ENCODE results near the gene CHST2.

The CHST2 gene

DNA sequence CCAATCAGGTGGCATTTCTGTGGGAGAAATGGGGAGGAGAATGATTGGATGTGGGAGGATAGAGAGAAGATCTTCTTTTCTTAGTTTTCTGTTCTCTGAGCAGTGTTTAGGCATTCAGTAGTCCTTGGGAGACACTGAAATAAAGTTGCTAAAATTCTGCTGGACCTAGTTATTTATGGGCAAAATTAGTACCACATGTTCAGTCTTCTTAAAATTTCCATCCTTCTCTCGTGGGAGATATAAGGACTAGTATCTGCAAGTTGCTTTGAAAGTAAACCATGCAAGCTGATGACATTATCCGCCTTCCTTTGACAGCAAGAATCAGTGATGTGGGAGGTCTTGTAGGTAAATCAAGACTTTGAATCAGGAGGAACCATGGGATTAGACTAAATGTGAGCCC is 19.9 kb upstream of the CHST2 start:
- DNase-seq: no peak

DNA sequence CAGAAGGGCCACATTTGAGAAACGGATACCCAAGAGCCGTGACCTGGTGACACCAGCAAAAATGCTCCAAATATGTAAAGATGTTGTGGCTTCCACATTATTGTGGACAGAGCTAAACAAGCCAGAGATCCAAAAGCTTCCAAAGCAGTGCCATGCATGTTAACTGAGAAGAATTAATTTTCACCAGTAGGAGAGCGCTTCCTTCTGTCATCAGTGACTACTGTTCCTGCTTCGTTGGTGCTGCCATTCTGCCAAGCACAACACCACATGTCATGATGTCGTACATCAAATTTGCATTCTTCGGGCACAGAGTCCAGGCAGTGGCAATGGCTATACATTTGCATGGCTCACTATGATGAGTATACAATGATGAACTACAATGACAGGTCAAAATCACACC is 19.1 kb upstream of the CHST2 start:
- DNase-seq: no peak

DNA sequence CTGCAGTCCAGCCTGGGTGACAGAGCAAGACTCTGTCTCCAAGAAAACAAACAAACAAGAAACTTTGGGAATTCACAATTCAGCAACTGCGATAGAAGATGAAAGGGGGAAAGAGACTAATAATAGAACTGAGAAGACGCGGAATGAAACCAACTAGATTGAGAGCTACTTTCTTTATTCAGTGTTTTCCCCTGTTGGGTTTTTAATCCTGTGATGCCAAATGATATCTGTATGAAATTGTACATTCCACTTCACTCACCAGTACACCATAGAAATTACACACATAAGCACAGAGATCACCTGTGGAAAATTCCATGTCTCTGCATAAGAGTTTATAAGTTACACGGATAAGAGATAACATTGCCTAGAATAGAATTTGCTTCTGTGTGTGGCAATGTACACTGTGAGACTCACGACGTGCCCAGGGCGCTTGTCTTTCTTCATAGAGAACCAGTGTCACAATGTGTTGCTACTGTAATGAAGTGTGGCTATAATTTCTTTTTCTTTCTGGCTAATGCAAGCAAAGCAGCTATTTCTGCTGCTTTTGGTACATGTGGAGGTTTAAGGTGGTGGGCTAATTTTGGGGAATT is 17.7 kb upstream of the CHST2 start:
- no peak for DNase-seq

DNA sequence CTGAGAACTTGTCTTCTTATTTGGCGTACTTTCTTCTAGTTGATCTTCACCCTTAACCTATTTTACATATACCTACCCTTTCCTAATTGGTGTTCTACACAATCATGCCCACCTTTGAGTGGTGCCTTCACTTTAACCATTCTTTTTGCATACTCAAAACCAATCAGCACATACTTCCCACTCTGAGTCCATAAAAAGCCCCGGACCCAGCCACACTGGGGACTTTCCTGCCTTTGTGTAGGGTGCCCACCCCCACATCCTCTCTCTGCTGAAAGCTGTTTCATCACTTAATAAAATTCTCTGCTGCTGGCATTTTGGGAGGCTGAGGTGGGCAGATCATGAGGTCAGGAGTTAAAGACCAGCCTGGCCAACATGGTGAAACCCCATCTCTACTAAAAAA is 15.9 kb upstream of the CHST2 start:
- no peak for DNase-seq

DNA sequence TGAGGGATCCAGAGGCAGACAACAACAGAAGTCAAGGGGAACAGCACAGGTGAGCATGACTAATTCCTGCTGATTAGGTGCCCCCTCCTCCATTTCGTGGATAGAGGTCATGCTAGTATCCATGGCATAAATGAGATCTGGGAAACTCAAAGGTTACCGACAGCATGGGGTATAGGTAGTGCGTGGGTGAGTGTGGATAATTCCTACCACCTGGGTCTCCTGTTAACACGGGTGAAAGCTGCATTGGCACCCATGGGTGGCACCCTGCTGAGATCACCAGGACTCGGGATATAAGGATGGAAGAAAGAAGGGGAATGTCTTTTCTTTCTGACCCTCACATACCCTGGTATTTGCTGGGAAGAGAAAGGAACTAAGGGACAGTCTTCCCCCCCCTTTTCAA is 14.4 kb upstream of the CHST2 start:
- no peak for DNase-seq

DNA sequence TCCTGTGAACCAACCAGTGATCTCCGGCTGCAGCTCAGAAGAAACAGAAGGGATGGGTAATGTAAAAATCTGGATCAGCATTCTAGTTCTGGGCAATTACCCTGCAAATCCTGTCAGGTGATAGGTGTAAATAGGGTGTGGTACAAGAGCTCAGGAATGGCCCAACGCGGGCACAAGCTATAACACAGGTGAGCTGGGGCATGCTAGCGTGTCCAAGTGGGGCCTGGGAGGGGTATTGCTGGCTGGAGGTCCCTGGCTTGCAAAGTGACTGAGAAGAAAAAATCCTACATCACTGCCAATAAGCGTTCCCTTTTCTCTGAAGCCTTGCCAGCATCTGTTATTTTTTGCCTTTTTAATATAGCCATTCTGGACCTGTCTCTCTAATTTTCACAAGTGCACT is 9.7 kb upstream of the CHST2 start:
- DNase-seq: no peak

DNA sequence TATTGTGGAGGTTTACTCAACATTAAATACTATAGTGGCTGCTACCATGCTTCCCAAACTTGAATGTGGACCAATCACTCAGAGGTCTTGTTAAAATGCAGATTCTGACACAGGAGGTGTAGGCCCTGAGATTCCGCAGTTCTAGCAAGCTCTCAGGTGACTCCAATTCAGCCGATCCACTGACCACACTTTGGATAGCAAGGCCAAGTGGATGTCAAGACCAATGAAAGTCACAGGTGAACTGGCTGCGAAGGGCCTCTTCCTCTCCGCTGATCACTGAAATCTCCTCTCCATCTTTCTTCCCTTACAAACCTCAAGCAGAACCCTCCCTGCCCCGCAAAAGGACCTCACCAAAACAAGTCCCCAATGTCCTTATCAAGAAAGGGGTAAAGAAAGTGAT is 9.2 kb upstream of the CHST2 start:
- no peak for DNase-seq

DNA sequence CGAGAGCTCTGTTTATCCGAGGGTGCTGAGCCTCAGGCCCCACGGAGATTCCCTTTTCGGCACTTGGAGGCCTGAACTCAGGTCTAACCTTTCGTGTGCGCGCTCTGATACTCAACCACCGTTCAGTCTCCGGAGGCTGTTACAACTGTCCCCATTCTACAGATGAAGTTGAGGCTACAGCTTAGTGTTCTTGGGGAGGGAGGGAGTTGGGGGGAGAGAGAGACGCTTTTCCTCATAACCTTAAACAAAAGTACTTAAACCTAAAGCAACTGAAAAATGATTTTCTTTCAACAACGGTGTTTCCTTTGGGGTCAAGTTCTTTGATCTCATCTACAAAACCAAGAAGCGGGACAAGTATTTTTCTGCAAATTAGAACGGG is 952 bp upstream of the CHST2 start:
- DNase-seq: no peak

DNA sequence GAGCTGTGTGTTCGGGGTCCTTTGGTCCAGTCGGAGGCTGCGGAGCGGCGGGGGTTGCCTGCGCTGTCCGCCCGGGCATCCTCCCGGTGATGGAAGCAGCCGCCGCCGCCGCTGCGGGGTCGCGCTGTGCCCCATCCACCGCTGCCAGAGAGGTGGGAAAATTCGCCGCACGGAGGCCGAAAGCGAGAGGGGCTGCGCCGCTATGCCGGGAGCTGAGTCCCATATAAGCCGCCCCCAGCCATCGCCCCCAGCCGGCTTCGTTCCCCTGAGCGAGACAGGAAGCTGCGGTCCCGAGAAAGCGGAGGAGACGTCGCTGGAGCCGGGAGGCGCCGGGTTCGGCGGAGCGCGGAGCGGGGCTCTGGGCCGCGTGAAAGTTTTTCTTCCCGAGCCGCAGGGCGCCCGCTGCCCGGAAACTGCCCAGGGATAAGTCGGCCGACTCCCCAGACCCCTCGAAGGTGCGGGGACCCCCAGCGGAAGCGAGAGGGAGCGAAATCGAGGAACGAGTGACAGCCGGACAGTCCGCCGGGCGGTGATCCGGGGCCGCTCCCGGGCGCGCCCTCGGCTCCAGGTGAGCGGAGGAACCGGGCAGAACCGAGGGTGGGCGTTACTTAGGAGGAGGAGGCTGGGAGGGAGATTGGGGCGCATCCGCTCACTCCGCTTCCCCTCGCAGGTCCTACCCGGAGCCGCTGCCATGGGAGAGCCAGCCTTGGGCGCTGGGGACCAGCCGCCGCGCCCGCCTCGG is 574 bp downstream of the CHST2 start:
- peak; percentile 10 for DNase-seq

DNA sequence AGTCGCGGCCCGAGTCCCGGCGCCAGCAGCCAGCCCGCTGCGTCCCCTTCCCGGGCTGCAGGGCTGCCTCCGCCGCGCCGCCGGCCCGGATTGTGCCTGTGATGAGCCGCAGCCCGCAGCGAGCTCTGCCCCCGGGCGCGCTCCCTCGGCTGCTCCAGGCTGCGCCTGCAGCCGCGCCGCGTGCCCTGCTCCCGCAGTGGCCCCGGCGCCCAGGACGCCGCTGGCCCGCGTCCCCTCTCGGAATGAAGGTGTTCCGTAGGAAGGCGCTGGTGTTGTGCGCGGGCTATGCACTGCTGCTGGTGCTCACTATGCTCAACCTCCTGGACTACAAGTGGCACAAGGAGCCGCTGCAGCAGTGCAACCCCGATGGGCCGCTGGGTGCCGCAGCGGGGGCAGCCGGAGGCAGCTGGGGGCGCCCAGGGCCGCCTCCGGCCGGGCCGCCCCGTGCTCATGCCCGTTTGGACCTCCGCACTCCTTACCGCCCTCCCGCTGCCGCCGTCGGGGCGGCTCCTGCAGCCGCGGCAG is 1.2 kb downstream of the CHST2 start:
- DNase-seq: peak; percentile 19

DNA sequence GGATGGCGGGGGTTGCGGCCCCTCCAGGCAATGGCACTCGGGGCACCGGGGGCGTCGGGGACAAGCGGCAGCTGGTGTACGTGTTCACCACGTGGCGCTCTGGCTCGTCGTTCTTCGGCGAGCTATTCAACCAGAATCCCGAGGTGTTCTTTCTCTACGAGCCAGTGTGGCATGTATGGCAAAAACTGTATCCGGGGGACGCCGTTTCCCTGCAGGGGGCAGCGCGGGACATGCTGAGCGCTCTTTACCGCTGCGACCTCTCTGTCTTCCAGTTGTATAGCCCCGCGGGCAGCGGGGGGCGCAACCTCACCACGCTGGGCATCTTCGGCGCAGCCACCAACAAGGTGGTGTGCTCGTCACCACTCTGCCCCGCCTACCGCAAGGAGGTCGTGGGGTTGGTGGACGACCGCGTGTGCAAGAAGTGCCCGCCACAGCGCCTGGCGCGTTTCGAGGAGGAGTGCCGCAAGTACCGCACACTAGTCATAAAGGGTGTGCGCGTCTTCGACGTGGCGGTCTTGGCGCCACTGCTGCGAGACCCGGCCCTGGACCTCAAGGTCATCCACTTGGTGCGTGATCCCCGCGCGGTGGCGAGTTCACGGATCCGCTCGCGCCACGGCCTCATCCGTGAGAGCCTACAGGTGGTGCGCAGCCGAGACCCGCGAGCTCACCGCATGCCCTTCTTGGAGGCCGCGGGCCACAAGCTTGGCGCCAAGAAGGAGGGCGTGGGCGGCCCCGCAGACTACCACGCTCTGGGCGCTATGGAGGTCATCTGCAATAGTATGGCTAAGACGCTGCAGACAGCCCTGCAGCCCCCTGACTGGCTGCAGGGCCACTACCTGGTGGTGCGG is 1.9 kb downstream of the CHST2 start:
- peak; percentile 68 for DNase-seq

DNA sequence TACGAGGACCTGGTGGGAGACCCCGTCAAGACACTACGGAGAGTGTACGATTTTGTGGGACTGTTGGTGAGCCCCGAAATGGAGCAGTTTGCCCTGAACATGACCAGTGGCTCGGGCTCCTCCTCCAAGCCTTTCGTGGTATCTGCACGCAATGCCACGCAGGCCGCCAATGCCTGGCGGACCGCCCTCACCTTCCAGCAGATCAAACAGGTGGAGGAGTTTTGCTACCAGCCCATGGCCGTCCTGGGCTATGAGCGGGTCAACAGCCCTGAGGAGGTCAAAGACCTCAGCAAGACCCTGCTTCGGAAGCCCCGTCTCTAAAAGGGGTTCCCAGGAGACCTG is 2.5 kb downstream of the CHST2 start:
- no peak for DNase-seq

DNA sequence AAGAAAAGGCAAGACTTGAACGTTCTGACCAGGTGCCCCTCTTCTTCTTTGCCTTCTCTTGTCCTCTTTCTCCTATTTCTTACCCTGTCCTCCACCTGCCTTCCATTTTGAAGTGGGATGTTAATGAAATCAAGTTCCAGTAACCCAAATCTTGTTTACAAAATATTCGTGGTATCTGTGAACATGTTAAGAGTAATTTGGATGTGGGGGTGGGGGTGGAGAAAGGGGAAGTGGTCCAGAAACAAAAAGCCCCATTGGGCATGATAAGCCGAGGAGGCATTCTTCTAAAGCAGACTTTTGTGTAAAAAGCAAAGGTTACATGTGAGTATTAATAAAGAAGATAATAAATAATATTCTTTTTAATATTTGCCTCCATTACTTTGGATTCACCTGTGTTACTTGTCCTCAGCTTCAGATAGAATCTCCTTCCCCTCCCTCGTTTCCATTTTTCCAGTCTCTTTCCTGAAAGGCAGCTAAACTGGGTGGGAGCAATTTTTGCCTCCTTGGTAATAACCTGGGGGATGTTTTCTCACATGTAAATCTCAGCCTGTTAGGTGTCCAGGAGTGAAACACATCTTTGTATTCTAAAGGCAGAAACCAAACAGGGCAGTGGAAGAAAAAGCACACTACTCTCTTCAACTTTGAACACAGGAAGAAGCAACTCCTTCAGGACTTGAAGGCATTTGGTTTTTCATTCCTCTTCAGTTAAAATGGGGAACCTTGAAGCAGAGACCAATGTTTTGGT is 3.2 kb downstream of the CHST2 start:
- DNase-seq: no peak

DNA sequence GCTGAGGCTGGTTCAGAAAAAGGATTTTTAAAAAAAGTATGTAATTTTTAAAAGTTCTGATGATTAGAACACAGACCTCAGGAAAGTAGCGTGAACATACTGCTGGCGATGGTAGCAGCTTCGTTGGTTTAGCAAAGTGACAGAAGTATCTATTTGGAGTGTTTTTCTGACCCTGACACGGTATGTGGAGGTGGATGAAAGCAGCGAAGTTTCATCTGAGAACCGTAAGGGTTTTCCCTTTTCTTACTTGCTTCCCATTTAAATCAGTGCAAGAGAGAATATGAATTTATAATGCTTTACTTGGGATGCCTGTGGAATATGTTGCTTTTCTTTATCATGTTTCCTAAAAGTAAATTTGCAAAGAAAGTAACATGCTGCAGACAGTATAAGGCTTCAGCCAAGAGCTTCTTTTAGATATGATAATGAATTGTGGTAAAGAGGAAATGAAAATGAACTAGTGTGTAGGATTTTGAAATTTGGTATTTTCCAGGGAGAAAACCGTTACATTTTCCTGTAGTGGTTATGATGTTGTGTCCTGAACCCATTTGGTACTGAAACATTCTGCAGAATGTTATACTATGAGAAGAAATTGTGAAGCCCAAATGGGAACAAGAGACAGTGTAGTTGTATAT is 3.9 kb downstream of the CHST2 start:
- DNase-seq: no peak

DNA sequence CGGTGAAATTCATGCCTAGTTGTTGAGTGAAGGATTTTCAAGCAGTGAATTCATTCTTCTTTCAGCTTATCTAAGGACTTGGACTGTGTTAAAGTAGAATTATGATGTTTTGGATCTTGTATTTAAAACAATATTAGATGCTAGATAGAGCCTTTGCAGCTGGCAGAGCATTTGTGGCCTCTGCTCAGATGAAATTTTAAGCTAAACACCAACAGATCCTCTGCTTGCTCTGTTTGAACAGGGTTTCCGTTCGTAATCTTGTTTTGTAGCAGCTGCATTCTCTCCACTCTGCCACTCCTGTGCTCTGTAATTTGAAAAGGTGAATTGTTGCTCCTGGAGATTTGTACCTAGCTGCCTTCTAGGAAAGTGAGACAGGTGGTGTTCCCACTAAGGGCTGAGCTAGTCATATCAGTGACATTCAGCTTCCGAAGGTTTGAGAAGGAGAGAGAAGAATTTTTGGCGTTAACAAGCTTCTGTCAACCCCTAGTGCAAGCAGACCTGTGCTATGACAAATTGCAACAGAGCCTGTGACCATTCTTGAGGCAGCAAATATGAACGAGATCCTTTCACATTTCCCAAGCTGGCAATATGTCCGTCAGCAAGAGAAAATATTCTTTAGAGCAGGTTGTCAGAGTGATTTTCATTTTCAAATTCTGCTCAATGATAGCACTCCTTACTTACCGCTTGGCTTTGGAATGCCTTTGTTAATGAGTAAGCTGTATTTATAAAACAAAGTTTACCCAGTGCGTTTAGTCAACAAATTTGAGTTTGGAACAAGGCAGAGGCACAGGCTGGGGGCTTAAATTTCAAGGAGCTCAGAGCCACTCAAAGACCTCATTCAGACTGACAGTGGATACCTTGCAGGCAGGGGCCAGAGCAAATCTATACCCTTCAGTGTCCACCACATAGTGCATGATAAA is 5.3 kb downstream of the CHST2 start:
- no peak for DNase-seq

DNA sequence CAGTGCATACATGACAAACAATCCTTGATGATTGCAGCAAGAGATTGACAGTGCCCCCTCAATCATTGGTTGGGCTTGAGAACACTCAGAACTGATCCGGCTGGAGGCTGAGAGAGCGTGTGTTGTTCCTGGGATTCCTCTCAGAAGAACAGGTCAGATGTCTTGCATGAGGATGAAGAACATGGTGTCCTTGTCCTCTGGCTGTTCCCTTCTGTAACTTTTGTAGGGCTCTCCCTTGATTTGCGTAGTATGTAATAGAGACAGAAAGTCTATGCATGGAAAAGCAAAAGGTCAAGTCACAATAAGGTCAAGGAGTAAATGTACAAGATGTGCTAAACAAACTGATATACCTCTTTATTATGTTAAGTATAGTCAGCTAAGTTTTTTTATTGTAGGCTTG is 8.2 kb downstream of the CHST2 start:
- DNase-seq: no peak

DNA sequence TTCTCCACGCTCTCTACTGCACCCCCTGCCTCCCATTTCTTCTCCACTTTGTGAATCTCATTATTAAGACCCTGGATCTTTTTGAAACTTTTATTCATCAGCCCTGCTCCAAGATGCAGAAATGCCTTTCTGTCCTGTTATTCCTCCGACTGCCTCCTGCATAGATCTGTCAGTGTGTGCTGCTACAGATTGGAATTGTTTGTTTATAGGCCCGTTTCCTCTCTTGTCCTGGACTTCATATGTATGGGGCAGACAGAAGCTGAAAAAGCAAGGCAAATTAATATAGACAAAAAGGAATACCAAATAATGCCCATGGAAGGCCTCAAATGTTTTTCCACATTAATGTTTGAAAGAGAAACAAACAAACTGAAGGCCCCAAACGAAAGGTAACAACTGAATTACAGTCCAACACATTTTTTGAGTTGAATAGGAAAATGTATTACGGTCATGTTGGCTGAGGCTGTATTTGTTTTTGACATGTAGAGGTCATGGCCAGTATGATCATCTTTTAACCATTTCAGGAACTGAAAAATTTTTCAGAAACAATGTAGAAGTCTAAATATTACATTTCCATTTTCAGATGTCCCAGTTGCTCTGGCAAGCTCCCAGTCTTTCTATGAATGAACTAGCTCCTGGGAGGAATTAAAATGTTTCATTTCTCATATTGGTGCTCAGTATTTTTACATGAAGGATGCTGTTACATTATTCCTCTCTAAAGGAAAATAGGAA is 8.8 kb downstream of the CHST2 start:
- no peak for DNase-seq

DNA sequence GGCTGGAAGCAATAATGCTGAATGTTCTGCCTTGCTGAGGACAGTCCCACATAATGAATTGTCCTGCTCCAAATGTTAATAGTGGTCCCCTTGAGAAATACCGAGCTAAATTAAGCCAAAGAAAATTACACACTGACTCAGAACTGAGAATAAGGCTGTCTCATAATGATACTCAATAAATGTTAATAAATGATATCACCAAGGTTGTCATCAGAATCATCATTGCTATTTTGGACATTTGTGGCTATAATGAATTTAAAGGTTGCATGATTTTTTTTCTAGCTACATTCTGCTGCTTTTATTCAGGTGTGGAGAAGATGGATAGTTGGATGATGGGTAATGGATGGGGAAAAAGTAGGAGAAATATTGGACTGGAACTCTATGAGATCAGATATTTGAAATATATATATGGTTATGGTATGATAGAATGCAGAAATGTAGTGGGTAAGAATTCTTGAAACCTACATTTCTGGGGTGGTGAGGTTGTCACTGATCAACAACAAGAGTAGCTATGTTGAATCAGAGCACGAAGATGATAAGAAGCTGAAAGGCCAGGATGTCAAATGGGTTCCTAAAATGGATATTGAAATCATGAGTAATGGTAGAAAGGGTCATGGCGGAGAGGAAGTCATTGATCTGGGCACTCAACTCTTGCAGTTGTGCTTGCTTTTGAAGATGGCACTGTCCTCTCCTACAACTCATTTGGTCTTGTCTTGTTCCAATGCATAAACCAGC is 12.8 kb downstream of the CHST2 start:
- no peak for DNase-seq

DNA sequence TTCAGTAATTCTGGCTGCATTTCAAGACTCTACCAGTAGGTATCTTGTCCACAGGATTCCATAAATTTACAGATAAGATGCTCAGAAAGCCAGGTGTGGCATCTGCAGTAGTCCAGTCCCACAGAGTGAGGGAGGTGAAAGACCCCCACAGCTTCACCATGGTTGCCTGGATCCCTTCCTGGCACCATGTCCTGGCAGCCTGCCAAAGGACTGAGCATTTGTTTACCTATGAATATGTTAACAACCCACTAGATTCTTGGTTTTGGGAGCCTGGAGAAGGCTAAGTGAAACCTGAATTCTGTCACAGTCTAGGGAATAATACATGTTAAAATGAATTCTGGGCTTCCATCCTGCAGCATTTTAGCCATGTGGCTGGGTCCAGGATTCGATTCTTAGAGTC is 14.9 kb downstream of the CHST2 start:
- no peak for DNase-seq

DNA sequence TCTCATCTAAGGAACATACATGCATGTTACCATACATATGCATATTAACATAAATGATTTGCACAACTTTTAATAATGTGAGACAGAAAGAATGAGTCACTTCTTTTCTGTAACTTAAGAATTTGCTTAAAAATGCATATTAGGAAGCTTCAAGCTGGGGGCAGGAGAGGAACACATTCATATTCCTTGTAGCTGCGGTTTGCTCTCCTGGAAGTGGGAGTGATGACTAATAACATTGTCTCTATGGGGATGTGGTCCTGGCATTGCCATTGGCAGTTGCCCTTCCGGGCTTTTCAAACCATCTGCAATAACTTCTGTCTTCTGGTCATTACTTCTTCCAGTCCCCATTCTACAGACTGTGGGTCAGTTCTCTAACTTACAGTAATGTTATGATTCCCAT is 15.6 kb downstream of the CHST2 start:
- DNase-seq: no peak
